ENCODE data around the gene TMEM14A. TPM values are rescaled to one million over a fixed set of nuclear protein-coding genes. Genes with fewer than 3 reads are reported as not detected.

The TMEM14A gene
- polyA plus RNA-seq (2012; ENCODE audit: low read depth, missing spikeins) = 18.2 TPM

- TF ChIP-seq POLR2AphosphoS5 (IDR thresholded peaks at IDR 0.05; ENCODE audit: low read depth, low read length) (peak; percentile 83), TAF1 (IDR thresholded peaks at IDR 0.05; ENCODE audit: low read depth, low read length) (peak; percentile 25; the same call in 1 of the 2 replicates), POLR2A (IDR thresholded peaks at IDR 0.05; ENCODE audit: low read depth, low read length) (peak; percentile 78), POU2F2 (IDR thresholded peaks at IDR 0.05; ENCODE audit: low read depth, low read length) (no peak), SPI1 (IDR thresholded peaks at IDR 0.05; ENCODE audit: low read depth, low read length) (no peak), PAX5 (IDR thresholded peaks at IDR 0.05; ENCODE audit: insufficient read depth, low read length, severe bottlenecking) (no peak)
- FAIRE-seq = peak; percentile 98
- DNase-seq (ENCODE audit: insufficient read length, low spot score) = peak; percentile 86
Observed at GRCh38 chr6:52670502-52671409, at the start of gene TMEM14A. TMEM14A (plus strand) TSS chr6:52671113; CDS start chr6:52677103, 5,990 bp downstream.

GRCh38 chr6:52621631-52622030 lies 49.3 kb upstream of the TMEM14A start:
- TF ChIP-seq PAX5 (IDR thresholded peaks at IDR 0.05; ENCODE audit: insufficient read depth, low read length, severe bottlenecking) = no peak
- no peak for TF ChIP-seq POLR2AphosphoS5 (IDR thresholded peaks at IDR 0.05; ENCODE audit: low read depth, low read length)
- no peak for TF ChIP-seq POU2F2 (IDR thresholded peaks at IDR 0.05; ENCODE audit: low read depth, low read length)
- TF ChIP-seq SPI1 (IDR thresholded peaks at IDR 0.05; ENCODE audit: low read depth, low read length) = no peak
- TF ChIP-seq POLR2A (IDR thresholded peaks at IDR 0.05; ENCODE audit: low read depth, low read length) = no peak
- no peak for TF ChIP-seq TAF1 (IDR thresholded peaks at IDR 0.05; ENCODE audit: low read depth, low read length)
- FAIRE-seq (no peak), DNase-seq (ENCODE audit: insufficient read length, low spot score) (no peak)

GRCh38 chr6:52622810-52623209 lies 48.1 kb upstream of the TMEM14A start:
- FAIRE-seq (no peak), DNase-seq (ENCODE audit: insufficient read length, low spot score) (no peak)
- no peak for TF ChIP-seq POLR2AphosphoS5 (IDR thresholded peaks at IDR 0.05; ENCODE audit: low read depth, low read length)
- no peak for TF ChIP-seq SPI1 (IDR thresholded peaks at IDR 0.05; ENCODE audit: low read depth, low read length)
- no peak for TF ChIP-seq TAF1 (IDR thresholded peaks at IDR 0.05; ENCODE audit: low read depth, low read length)

- no peak for DNase-seq (ENCODE audit: insufficient read length, low spot score)
- no peak for FAIRE-seq
- no peak for TF ChIP-seq PAX5 (IDR thresholded peaks at IDR 0.05; ENCODE audit: insufficient read depth, low read length, severe bottlenecking)
- TF ChIP-seq TAF1 (IDR thresholded peaks at IDR 0.05; ENCODE audit: low read depth, low read length) = no peak
- no peak for TF ChIP-seq POLR2AphosphoS5 (IDR thresholded peaks at IDR 0.05; ENCODE audit: low read depth, low read length)
- TF ChIP-seq POU2F2 (IDR thresholded peaks at IDR 0.05; ENCODE audit: low read depth, low read length) = no peak
- TF ChIP-seq POLR2A (IDR thresholded peaks at IDR 0.05; ENCODE audit: low read depth, low read length) = no peak
- no peak for TF ChIP-seq SPI1 (IDR thresholded peaks at IDR 0.05; ENCODE audit: low read depth, low read length)
Observed at GRCh38 chr6:52632011-52632410, 38.9 kb upstream of the TMEM14A start.

- DNase-seq (ENCODE audit: insufficient read length, low spot score) = no peak
- FAIRE-seq = no peak
- no peak for TF ChIP-seq POLR2A (IDR thresholded peaks at IDR 0.05; ENCODE audit: low read depth, low read length)
- no peak for TF ChIP-seq TAF1 (IDR thresholded peaks at IDR 0.05; ENCODE audit: low read depth, low read length)
- TF ChIP-seq POU2F2 (IDR thresholded peaks at IDR 0.05; ENCODE audit: low read depth, low read length) = no peak
- no peak for TF ChIP-seq SPI1 (IDR thresholded peaks at IDR 0.05; ENCODE audit: low read depth, low read length)
- no peak for TF ChIP-seq PAX5 (IDR thresholded peaks at IDR 0.05; ENCODE audit: insufficient read depth, low read length, severe bottlenecking)
- TF ChIP-seq POLR2AphosphoS5 (IDR thresholded peaks at IDR 0.05; ENCODE audit: low read depth, low read length) = no peak
Observed at GRCh38 chr6:52634211-52634610, 36.7 kb upstream of the TMEM14A start.

- TF ChIP-seq SPI1 (IDR thresholded peaks at IDR 0.05; ENCODE audit: low read depth, low read length) = no peak
- no peak for TF ChIP-seq POLR2AphosphoS5 (IDR thresholded peaks at IDR 0.05; ENCODE audit: low read depth, low read length)
- no peak for TF ChIP-seq POU2F2 (IDR thresholded peaks at IDR 0.05; ENCODE audit: low read depth, low read length)
- no peak for TF ChIP-seq PAX5 (IDR thresholded peaks at IDR 0.05; ENCODE audit: insufficient read depth, low read length, severe bottlenecking)
- no peak for TF ChIP-seq POLR2A (IDR thresholded peaks at IDR 0.05; ENCODE audit: low read depth, low read length)
- no peak for TF ChIP-seq TAF1 (IDR thresholded peaks at IDR 0.05; ENCODE audit: low read depth, low read length)
- DNase-seq (ENCODE audit: insufficient read length, low spot score) = no peak
- FAIRE-seq = no peak
Observed at GRCh38 chr6:52635049-52635577, 35.8 kb upstream of the TMEM14A start.

- no peak for TF ChIP-seq POU2F2 (IDR thresholded peaks at IDR 0.05; ENCODE audit: low read depth, low read length)
- no peak for TF ChIP-seq SPI1 (IDR thresholded peaks at IDR 0.05; ENCODE audit: low read depth, low read length)
- no peak for TF ChIP-seq PAX5 (IDR thresholded peaks at IDR 0.05; ENCODE audit: insufficient read depth, low read length, severe bottlenecking)
- no peak for TF ChIP-seq TAF1 (IDR thresholded peaks at IDR 0.05; ENCODE audit: low read depth, low read length)
- no peak for TF ChIP-seq POLR2AphosphoS5 (IDR thresholded peaks at IDR 0.05; ENCODE audit: low read depth, low read length)
- TF ChIP-seq POLR2A (IDR thresholded peaks at IDR 0.05; ENCODE audit: low read depth, low read length) = no peak
- no peak for DNase-seq (ENCODE audit: insufficient read length, low spot score)
Observed at GRCh38 chr6:52636830-52637229, 34.1 kb upstream of the TMEM14A start.

GRCh38 chr6:52639493-52639892 lies 31.4 kb upstream of the TMEM14A start:
- DNase-seq (ENCODE audit: insufficient read length, low spot score) (no peak), FAIRE-seq (no peak)
- TF ChIP-seq PAX5 (IDR thresholded peaks at IDR 0.05; ENCODE audit: insufficient read depth, low read length, severe bottlenecking) = no peak
- TF ChIP-seq SPI1 (IDR thresholded peaks at IDR 0.05; ENCODE audit: low read depth, low read length) = no peak
- TF ChIP-seq POLR2A (IDR thresholded peaks at IDR 0.05; ENCODE audit: low read depth, low read length) = no peak
- TF ChIP-seq TAF1 (IDR thresholded peaks at IDR 0.05; ENCODE audit: low read depth, low read length) = no peak
- no peak for TF ChIP-seq POU2F2 (IDR thresholded peaks at IDR 0.05; ENCODE audit: low read depth, low read length)
- TF ChIP-seq POLR2AphosphoS5 (IDR thresholded peaks at IDR 0.05; ENCODE audit: low read depth, low read length) = no peak

More at GRCh38 chr6:52636830-52637229, 34.1 kb upstream of the TMEM14A start:
- no peak for FAIRE-seq

- TF ChIP-seq PAX5 (IDR thresholded peaks at IDR 0.05; ENCODE audit: insufficient read depth, low read length, severe bottlenecking) (no peak), POU2F2 (IDR thresholded peaks at IDR 0.05; ENCODE audit: low read depth, low read length) (no peak), SPI1 (IDR thresholded peaks at IDR 0.05; ENCODE audit: low read depth, low read length) (no peak), POLR2AphosphoS5 (IDR thresholded peaks at IDR 0.05; ENCODE audit: low read depth, low read length) (no peak), TAF1 (IDR thresholded peaks at IDR 0.05; ENCODE audit: low read depth, low read length) (no peak), POLR2A (IDR thresholded peaks at IDR 0.05; ENCODE audit: low read depth, low read length) (no peak)
- FAIRE-seq = no peak
Observed at GRCh38 chr6:52640170-52640569, 30.7 kb upstream of the TMEM14A start.

More at GRCh38 chr6:52640170-52640569, 30.7 kb upstream of the TMEM14A start:
- no peak for DNase-seq (ENCODE audit: insufficient read length, low spot score)

Measured in GM12891 (cell line).